Ramos (cell line): ENCODE results near the gene LYPD6B.

ENCODE experiments used
- in situ Hi-C: fragments of 300-500 bp; cut with MboI; formaldehyde crosslinking; loops from one replicate; pipeline ENCODE4 v1.14.3; 2022; ENCODE audit warnings: low sequenced_read_pairs; ENCODE audit not compliant: unreplicated experiment

LYPD6B gene

DNA sequence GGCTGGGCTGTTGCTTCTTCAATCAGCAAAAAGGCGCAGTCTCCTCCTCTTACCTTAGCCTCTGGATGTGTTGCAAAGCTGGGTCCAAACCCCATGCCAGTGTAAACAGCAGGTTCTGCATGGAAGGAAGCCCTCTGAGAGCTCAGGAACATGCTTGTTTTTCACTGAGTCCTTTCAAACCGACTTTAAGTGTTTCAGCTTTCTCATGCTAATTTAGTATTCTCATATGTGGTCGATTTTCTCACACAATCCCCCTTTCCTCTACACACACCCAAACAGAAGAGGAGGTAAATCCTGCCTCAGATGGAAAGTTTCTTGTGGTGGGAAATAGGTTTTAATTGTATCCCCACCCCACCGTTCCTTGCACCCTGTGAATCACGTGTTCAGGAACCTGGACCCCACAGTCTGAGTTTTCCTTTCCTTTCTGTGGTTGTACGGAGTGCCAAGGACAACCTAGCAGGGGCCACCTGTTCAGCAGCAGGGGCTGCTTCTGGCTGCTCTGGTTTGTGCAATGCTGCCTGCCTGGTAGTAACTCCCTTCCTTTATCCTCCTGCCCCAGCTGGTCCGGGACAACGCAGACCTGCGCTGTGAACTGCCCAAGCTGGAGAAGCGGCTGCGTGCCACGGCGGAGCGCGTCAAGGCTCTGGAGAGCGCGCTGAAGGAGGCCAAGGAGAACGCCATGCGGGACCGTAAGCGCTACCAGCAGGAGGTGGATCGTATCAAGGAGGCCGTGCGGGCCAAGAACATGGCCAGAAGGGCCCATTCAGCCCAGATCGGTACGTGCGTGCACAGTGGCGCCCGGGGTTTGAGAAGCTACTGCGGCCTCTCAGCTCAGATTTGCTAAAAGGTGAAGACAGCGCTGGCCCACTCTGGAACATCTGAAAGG lies 28.7 kb upstream of the LYPD6B start:
- in situ Hi-C loops: no loop called here

DNA sequence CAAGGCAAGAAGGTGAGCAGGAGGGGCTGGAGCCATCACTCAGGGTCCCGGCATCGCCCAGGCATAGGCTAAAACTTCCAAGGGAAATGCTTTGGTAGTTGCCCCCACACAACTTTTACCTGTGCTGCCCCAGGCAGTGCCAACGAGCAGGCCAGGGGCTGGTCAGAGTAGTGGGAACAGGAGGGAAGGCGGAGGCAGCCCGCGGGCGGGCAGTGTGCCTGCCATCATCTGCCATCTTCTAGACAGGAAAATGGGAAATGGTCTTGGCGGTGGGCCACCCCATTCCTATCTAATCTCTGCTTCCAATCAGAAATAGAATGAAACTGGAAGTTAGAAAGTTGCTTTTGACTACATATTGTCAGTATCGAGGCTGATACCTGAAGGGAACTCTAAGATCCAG lies 26.0 kb upstream of the LYPD6B start:
- in situ Hi-C loops: no loop called here

DNA sequence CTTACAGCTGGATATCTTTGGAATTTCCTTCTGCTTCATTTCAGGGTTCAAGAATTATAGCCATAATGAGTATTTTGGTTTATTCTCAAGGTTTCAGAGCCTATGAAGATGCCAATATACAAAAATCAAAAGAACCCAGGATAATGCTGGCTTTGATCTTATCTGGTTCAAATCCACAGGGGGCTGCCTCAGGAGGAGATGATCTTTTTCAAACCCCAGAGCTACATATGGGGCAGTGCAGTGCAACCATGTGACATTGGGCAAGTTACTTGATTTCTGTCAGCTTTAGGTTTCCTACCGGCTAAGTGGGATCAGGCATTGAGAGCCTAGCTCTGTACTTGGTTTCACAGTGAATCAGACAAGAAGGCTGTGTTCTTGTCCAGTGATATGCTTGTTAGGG lies 23.0 kb upstream of the LYPD6B start:
- in situ Hi-C loops: loop anchor here (5.0 kb wide), 1 partner anchor 552 kb away; no protein-coding TSS in a partner anchor

DNA sequence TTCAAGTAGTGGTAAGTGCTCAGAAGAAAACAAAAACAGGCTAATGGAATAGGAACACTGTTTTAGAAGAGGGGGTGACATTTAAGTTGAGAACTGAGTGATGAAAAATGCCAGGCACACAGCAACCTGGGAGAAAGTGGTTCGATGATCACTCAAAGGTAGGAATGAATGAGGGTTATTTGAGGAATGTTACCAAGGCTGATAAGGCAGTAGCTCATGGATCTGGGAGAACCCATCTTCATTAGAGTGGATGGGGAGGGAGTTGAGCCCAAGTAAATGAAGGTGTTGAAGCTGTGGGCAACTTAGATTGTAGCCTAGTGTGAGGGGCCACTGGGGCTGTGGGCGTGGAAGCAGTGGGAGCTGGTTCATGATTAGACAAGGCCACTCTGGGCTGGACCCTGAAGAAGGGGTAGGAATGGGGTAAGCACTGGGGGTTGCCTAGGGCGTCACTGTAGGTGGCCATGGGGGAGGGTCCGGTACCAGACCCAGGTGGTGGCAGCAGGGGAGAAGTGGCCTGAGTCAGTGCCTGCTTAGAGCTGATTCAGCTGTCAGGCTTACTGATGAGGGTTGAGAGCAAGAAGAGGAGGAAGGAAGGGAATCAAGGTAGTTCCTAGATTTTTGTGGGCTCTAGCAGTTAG lies 22.5 kb upstream of the LYPD6B start:
- in situ Hi-C loops: loop anchor here (5.0 kb wide), 1 partner anchor 551 kb away; no protein-coding TSS in a partner anchor

DNA sequence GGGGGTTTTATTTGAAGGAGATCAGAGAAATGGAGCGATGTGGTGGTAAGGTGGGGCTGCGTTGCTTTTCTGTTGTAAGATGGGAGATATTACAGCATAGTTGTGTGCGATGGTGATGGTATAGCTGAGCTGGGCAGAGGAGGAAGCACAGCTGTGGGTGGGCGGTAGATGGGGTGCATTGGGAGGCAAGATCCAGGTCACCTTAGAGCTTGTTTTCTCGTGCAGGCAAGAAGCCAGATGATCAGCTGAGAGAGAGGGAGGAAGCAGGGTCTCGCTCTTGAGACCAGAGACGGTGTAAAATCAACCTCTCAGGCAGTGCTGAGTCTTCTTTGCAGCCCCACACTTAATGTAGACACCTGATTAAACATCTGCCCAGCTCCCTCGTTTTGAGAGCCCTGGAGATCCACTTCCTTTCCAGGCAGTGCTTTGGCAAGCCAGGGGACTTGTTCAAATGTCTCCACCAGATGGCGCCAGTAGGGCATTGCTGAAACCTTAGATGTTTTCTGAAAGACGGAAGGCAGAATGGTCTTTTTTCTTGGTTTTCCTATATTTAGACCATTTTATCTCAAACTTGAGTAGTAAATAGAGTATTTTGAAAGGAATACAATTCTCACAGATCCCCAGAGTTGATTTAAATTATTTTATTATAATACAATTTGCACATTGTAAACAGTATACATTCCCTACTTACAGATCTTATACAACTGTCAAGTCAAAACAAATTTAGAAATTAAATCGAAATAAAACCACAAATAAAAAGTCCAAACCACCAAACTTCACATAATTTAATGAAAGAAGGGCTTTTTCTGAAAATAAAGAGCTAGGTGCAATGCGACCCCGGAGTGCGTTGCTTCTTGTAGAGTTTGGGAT lies 21.1 kb upstream of the LYPD6B start:
- in situ Hi-C loops: loop anchor here (5.0 kb wide), 1 partner anchor 550 kb away; no protein-coding TSS in a partner anchor

DNA sequence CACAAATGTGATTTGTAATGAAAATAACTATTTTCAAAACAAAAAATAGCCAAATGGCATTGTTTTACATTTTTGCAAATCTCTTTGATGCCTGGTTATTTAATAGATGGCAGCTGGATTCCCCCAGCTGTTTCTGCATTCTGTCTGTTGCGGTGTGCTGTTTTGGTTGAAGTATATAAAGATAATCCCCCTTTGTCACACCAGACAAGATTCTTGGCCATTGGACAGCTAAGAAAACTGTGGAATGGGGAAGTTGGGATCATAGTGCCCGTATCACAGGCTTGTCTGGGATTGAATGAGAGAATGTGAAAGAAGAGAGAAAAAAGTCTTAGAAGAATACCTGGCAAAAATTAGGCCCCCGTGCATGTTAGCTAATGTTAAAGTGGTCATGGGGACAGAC lies 19.5 kb upstream of the LYPD6B start:
- in situ Hi-C loops: loop anchor here (5.0 kb wide), 1 partner anchor 548 kb away; no protein-coding TSS in a partner anchor

DNA sequence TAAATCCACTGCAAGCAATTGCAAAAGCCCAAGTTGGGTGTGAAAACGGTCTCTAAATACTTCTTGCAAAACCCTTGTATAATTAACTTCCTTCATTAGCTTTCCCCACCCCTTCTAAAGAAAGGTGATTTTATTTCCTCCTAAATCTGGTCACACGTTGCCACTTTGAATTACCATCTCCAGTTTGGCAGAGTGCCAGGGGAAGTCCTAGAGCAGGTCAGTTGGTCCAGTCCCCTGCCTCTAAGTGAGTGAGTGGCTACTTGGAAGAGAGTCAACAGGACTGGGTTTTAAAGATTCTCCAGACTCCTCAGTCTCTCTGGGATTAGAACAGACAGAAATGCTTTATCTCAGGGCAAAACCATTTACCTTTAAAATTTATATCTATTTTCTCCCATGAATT lies 18.7 kb upstream of the LYPD6B start:
- in situ Hi-C loops: loop anchor here (5.0 kb wide), 1 partner anchor 548 kb away; no protein-coding TSS in a partner anchor

DNA sequence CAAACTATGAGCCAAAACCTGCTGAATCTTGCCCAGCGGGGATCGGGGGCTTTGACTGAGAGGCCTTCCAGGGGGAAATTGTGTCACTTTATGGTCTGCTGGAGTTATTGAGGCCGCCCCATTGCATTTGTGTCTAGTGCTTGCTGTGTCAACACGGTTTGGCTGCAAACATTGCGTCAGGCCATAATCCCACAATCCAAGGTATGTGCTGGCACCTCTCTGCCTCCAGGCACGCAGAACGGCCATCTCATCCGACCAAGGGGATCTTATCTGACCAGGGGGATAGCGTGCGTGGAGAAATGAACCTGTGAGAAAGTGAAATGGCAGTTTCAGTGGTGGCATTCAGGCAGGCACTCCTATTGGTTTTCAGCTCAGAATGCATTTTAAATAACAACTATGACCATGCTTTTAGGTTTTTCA lies 18.1 kb upstream of the LYPD6B start:
- in situ Hi-C loops: no loop called here

DNA sequence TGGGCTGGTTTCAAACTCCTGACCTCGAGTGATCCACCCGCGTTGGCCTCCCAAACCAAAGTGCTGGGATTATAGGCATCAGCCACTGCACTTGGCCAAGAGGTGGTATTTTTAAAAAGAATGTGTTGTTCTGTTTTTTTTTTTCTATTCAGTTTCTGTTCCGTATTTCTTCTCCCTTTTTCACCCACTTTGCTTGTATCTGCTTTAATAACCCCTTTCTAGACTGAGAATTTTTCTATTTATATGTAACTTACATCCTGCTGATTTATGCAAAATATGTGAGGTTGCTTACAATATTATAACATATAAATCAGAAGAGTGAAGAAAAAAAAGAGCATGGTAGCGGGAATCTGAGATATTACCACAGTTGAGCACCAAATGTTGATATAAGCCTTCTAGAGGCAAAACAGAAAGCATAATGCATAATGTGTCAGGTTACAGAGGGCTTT lies 17.2 kb upstream of the LYPD6B start:
- in situ Hi-C loops: no loop called here

DNA sequence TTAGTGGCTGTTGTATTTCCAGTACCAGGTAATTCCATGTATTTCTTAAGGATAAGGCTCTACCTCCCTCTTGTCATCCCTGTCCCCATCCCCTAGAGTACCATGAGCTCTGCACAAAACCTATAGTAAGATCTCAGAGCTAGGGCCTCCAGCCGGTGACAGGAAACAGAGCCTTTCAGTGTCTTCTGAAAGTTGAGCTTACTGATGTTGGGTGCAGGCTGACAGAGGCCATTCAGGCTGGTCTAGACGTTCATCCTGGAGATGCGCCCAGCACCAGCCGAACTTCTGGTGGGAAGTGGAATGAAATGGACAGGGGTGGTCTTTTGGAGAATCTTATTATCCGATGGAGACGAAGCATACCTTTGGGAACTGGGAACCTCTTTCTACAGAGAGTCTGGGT lies 16.7 kb upstream of the LYPD6B start:
- in situ Hi-C loops: no loop called here

DNA sequence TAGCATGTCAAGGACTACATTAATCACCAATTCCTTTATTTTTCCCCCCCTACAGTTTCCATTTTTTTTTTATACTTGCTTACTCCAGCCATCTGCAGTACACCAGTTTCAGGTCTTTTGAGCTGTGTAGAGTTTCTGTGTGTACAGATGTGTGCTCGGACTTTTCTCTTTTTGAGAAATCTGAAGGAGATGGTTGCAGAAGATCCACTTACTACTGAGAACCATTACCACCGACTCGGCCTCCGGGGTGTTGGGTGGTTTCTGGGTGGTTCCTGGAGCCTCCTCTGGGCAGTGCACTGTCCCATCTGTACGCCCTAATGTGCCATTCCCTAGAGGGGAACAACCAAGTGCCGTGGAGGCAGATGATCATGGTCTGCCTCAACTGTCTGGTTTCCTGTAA lies 15.4 kb upstream of the LYPD6B start:
- in situ Hi-C loops: no loop called here

DNA sequence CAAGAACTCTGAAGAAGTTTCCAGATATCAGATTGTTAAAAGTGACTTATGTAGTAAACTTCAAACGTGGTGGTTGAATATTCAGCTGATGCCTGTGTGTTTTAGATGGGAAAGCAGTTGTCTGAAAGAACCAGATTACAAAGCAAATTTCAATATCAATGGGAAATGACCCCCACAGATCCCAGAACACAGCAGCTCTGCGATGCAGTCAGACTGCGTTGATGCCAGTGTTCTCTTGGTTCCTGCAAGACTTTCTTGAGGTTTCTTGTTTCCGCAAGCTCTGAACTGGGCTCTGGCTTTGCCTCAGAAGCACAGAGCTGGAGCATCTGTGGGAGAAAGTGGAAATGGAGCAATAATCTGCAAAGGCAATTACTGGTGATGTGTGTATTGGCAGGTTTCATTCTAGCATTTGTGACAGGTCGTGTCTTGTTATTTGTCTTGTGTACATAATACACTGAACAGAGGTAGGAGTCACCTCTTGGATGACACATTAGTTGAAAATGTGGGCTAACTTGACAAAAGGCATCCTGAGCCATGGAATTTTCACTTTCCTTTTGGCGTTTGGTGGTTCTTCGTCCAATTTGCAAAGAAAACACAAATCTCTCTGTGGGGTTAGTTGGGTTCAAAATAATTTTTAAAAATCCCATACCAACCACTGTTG lies 10.8 kb upstream of the LYPD6B start:
- in situ Hi-C loops: no loop called here

DNA sequence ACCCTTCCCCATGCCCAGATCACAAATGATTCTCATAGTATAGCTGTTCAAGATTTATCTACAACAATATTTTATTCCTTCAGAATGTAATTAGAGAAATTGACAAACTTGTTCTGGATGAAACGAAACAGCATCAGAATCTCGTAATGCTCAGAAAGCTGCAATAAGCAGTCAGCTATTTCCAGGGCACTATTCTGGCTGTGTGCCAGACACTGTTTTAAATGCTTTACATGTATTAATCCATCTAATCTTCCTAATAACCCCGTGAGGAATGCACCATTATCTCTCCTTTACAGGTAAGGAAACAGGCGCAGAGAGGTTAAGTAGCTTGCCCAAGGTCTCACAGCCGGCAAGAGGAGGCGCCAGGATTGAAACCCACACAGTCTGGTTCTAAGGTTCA lies 10.1 kb upstream of the LYPD6B start:
- in situ Hi-C loops: no loop called here

DNA sequence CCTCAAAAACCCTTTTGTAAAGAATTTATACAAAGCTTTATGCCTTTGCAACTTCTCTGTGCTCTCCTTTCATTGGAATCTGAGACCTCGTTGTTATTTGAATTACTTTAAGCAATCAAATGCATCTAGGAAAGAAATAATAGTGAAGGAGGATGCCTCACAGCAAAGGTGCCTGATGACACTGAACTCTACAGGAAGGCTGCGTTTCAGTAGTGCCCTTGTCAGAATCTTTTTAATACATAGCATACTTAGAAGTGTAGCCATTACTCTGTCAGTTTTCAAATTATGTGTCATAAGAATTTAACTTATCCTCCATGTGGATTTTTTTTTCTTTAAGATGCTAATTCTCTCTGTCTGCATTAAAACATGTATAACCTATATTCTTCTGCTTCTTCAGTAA lies 9.6 kb upstream of the LYPD6B start:
- in situ Hi-C loops: no loop called here

DNA sequence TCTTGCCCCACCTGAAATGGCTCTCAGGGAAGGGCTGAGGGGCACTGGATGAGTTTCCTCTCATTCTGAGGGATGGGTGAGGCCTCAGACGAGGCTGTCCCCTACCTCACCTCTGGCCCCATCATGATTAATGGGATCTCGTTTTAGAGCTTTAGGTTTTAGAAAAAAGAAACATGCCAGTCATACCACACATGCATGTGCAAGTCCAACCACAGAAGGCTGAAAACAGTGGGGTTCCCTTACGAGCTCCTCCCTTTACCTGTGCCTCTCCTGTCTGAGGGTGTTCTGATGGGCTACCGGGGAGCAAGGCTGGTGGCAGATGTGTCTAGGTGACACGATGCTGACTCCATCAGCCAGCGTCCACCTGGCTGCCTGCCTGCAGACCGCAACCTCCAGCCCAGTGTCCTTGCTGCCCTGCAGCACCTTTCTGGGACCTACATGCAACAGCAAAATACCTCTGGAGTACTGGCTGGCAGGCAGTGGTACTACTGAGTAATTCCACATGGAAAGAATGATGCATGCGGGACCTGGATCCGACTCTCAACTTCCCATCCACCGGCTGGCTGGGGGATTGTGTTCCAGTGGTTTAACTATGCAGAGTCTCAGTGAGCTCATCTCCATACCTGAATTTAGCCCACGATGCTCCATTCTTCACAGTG lies 9.1 kb upstream of the LYPD6B start:
- in situ Hi-C loops: no loop called here

DNA sequence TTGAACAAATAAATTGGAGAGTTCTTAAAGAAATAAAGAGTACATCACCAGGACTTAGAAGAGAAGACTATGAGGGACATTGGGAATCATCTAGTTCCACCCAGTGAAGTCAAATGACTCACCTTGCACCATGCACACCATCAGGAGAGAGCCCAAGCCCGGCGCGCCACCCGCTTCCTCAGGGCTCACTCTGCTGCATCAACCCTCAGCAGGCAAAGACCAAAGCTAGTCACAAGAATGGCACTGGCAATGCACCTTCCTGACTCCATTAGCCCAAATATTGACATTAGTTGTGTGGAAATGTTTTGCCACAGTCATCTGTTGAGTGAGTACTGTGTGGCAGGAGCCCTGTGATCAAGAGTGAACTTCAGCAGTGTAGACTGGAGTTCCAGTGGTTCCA lies 7.1 kb upstream of the LYPD6B start:
- in situ Hi-C loops: no loop called here

DNA sequence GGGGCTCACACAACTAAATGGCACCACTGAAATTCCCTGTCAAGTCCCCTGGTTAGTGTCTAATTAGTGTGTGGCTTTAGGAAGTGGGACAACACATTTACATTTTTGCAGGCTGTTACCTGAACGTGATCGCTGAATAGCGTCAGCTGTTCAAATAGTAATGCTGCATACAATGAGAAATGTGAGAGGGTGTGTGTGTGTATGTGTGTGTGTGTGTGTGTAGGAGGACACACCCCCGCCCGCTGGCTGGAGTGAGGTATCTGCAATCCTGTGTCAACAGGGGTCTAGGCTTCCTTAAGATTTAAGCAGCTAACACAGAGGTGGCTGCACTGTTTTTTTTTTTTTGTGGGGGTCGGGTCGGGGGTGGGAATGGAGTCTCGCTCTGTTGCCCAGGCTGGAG lies 4.8 kb upstream of the LYPD6B start:
- in situ Hi-C loops: no loop called here

DNA sequence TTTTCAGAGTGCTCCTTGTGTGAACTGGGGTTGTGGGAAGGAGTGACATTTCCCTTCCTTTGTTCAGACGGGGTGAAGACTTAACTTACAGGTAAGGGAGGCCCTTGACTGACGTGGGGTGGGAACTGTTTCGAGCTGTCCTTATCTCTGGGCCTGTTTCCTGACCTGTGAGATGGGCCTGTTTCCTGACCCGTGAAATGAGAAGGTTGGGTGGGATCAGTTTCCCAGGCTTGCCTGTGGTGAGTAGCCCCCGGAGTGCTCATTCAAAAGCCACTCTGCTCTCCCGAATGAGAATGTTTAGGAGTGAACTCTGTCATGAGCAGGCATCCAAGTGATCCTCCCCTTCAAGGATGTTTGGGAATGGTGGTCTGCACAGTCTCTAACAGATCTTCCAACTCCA lies 4.1 kb upstream of the LYPD6B start:
- in situ Hi-C loops: no loop called here

DNA sequence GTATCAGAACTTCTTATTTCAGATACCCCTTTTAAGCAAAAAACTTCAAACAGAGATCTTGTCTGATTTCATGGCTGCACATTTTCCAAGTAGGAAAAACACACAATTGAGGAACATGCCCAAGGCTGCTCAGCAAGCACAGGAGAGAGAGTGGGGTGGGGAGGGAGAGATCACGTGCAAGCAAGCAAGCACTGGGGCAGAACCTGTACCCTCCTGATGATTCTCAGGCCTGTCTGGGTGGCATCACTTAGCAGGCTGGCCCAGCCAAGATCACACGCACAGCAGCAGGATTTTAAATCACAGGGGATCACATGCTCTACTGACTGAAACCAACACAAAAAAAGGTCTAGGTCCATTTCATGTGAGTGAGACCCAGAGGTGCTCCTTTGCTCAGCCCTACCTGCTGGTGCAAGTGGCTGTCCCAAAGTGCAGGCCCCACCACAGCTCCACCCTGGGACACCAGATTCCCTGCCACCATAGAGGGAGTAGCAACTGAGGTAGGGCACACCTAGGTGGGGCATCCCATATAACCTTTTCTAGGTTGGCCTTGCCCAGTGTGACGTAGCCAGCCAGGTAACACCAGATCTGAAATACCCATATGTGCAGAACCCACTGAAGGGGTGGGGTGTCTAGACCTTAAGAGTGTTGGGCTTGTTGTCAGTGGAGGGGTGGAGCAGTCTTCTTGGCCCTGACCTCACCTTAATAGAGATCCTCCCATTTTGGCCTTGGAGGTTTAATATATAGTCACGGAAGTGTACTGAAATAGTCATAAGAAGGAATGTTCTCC lies 1.8 kb upstream of the LYPD6B start:
- in situ Hi-C loops: no loop called here
